ENCODE data around the gene PPM1H.
A peak's percentile ranks its signal among the peaks of the same experiment; 100 is the strongest.

The PPM1H gene

DNA sequence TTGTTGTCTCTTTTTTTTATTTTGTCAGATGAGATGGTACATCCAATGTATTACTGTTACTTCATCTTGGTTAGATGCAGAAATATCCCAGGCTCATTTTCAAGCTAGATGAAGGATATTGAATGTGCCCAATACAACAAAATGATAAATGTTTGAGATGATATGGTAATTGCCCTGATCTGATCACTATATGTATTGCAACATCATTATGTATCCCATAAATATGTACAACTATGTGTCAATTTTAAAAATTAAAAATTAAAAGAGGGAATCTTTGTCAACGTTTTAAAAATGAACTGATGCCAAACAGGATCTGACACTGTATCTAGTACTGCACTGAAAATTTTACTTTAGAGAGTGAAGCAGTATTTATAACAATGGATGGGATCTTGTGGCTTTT, 78.5 kb downstream of the PPM1H start:
- no peak overlapping the region for H3K4me3 ChIP-seq (ENCODE audit: low read length)
- no peak for DNase-seq (ENCODE audit: low read depth, low spot score)

DNA sequence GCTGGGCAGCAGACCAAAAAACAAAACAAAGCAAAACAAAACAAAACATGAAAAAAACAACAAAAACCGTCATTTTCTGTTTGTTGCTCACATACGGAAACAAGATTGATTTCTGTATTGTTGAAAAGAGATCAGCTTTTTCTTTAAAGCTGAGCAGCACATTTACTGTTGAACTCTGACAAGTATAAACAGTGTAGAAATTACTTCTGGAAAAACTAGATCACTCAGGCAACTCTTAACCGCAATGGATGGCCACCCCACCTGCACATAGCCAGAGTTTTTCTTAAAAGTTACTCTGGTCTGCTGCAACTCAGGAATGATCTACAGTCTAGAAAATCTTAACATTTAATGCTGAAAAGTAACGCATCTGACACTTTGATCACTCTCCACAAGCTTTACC, 80.9 kb downstream of the PPM1H start:
- DNase-seq (ENCODE audit: low read depth, low spot score), result no peak
- no peak overlapping the region for H3K4me3 ChIP-seq (ENCODE audit: low read length)

DNA sequence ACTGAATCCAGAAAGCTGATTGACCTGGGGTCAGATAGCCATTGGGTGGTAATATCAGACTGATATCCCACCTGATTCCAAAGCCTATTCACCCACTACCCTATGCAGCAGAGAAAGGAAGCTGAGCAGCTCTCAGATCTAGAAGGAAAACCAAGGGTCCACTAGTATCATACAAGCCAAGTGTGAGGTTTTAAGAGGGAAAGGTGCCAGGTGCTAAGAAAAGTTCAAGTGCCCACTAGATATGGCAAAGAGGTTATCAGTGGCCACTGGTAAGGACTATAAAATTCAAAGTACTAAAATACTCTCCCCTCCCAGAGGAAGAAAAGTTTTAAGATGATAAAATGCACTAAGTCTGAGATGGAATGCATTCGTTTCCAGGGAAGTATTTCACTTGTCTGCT, 85.6 kb downstream of the PPM1H start:
- no peak overlapping the region for H3K4me3 ChIP-seq (ENCODE audit: low read length)
- DNase-seq (ENCODE audit: low read depth, low spot score), result no peak

DNA sequence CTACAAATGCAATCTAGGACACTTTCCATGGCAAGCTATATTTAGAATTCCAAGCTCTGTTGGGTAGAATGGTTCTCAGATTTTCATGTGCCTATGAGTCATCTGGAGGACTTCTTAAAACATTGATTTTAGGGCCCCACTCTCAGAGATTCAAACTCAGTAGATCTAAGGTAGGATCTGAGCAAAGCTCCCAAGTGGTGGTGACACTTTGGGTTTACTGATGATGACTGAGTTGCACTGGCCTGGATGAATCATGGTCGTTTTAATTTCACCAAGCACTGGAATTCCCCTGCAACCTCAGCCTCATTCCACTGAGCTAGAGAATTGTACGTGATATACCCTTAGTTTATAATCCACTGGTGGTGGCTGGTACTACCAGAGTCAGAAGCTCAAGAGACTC, 86.5 kb downstream of the PPM1H start:
- H3K4me3 ChIP-seq (ENCODE audit: low read length), result no peak overlapping the region
- no peak for DNase-seq (ENCODE audit: low read depth, low spot score)

DNA sequence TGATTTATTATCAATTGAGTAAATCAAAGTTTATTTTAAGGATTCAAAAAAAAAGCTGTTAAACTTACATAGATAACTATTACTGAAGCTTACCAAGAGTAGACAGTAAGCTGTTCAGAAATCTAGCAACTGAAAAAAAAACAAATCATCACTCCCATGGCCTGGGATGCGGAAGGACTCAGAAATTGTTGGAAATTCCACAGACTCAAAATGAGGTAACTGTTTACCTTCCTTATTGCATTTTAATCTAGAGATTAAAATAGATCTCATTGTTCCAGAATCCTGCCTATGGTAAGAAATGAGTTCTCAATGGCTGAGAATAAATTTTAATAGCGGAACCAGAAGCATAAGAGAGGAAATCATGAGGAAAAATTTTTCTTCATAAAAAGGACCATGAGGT, 87.2 kb downstream of the PPM1H start:
- no peak for DNase-seq (ENCODE audit: low read depth, low spot score)

DNA sequence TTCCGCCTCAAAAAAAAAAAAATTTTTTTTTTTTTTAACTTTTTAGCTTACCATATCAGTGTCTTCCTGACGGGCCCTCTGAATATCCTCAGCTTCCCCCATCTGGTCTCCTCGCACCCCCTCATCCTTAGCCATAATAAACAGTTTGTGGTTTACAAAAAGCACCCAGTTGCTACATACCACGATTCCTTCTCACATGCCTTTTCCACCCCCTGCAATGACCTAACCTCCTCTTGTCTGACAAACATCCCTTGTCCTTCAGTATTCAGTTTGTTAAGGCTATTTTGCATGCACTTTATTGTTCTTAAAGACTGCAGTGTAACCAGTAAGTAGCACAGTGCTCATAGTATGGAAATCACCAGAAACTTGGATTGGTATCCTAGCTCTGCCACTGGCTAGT, 88.5 kb downstream of the PPM1H start:
- DNase-seq (ENCODE audit: low read depth, low spot score), result no peak
- H3K4me3 ChIP-seq (ENCODE audit: low read length), result no peak overlapping the region

More for the DNA sequence above, 87.2 kb downstream of the PPM1H start:
- no peak overlapping the region for H3K4me3 ChIP-seq (ENCODE audit: low read length)

DNA sequence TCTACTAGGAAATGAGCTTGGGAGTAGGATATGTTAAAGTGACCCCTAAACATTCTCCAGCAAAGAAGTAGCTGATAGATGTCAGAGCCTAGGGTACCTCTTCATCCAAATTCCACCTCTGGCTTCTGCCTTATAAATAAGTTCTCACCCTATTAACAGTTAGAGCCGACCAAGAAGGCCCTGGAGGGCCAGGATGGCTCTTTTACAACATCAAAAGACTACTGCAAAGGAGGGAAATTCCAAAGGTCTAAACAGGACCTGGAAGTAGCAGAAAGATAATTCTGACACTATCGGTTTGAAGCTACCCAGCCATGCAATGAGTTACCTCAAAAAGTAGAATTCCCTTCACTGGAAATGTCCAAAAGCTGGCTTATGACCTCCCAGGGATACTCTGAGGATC, 90.0 kb downstream of the PPM1H start:
- H3K4me3 ChIP-seq (ENCODE audit: low read length), result no peak overlapping the region

DNA sequence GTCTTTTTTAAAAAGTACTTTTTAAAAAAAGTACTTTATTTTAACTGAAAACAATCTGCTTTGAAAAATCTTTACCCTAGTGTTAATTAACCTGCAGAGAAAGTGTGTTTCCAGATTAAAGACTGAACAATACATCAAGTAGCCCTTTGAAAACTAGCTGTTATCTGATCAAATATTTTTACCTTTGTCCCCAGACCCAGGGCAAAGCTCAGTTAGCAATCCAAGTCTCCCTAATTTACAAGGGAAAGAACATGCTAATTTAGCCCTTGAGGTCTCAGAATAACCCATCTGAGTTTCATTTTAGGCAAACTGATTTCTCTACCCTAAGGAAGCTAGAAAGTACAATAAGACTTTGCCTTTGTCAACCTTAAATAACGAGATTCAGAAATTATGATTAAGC, 91.2 kb downstream of the PPM1H start:
- no peak for DNase-seq (ENCODE audit: low read depth, low spot score)
- no peak overlapping the region for H3K4me3 ChIP-seq (ENCODE audit: low read length)

More for the DNA sequence above, 90.0 kb downstream of the PPM1H start:
- no peak for DNase-seq (ENCODE audit: low read depth, low spot score)

DNA sequence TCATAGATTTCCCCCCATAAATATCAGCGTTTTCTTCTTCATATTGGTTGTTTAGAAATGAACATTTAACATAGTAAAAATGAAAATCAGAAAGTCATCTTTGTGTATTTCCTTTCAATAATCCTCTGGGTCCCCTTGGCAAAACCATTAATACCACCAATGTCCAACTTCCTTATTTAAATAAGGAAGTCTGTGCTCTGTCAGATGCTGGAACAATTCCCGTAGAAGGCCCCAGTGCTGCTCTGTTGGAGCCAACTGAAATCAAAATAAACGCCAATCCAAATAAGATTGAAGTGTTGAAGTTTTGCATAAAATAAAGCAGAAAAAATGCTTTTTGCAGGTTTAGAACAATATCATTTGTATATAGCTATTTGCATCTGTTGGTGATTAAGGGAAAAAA, 93.1 kb downstream of the PPM1H start:
- H3K4me3 ChIP-seq (ENCODE audit: low read length), result no peak overlapping the region
- no peak for DNase-seq (ENCODE audit: low read depth, low spot score)

DNA sequence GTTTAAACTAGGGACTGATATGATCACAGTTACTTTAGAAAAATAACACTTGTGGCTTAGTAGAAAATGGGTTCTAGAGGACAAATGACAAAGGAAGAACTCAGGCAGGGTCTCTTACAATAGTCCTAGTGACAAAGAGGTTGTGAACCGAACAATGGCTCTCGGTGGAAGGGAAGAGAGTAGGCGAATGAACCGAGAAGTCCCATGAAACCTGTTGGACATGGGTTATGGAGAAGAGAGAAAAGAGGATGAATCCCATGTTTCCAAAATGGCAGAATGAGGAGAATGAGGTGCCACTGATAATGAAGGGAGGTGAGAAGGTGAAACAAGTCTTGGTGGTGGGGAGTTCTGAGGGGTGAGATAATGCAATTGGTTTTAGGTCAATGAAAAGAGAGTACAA, 94.1 kb downstream of the PPM1H start:
- no peak for DNase-seq (ENCODE audit: low read depth, low spot score)
- H3K4me3 ChIP-seq (ENCODE audit: low read length), result no peak overlapping the region

DNA sequence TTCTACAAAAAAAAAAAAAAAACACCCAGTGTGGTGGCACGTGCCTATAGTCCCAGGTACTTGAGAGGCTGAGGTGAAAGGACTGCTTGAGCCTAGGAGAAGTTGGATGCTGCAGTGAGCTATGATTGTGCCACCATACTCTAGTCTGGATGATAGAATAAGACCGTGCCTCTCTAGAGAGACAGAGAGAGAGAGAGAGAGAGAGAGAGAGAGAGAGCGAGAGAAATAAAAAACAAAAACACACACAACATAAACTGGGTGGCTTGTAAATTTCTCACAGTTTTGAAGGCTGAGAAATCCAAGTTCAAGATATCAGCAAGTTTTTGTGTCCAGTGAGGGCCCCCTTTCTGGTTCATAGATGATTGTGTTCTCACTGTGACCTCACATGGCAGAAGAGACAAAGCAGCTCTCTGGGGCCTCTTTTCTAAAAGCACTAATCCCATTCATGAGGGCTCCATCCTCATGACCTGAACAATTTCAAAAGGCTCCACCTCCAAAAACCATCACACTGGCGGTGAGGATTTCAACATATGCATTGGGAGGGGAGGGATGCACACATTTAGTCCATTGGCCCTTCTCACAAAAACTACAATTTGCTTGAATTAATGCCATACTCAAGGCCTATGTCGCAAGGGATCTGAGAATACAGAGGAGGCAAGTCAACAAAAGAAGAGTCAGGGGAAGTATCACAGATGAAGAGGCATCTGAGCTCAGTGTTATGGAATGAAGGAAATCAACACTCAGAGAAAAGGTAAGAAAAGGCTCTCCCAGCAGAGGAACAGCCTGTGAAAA, 94.9 kb downstream of the PPM1H start:
- no peak overlapping the region for H3K4me3 ChIP-seq (ENCODE audit: low read length)
- no peak for DNase-seq (ENCODE audit: low read depth, low spot score)

DNA sequence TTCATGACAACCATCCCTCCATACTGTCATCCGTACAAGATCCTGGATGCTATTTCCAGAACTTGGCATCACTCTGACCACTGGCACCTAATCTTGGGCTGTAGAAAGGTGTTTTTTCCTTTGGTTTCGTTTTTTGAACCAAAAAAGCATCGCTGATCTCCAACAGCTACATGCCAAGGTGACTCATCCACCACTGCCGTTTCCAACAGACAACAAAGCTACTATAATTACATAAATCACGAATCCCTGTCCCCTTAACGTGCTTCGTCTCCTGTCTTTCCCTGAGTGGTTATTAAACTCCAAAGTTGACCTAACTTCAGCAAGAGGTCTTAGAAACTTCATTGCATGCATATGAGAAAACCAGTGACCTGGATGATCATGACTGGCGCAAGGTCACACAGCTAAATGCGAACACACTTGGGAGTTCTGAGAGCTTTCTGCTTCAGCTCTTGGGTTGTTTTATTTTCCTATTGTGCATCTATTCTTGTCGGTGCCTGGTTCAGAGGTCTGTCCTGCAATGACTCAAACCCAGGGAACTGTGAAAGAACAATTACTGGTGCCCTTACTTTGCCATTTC, 99.9 kb downstream of the PPM1H start:
- no peak for DNase-seq (ENCODE audit: low read depth, low spot score)
- no peak overlapping the region for H3K4me3 ChIP-seq (ENCODE audit: low read length)

DNA sequence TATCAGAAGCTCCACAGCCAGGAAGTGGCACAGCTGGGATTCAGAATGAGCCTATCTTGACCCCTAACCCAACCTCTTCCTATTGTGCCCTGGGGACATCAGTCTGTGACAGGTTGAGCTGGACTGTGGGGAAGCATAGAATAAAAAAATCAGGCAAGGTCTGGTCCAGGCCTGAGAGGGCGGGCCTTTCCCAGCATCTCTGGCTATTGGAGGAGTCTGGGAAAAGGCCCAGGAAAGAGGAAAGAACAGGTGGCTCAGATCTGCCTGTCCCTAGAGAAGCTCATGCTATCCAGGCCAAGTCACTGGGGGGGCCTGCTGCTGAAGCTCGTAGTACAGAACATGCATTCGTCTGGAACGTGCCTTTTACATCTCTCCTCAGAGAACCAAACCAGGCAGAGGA, 100.5 kb downstream of the PPM1H start:
- no peak for DNase-seq (ENCODE audit: low read depth, low spot score)
- H3K4me3 ChIP-seq (ENCODE audit: low read length), result no peak overlapping the region

DNA sequence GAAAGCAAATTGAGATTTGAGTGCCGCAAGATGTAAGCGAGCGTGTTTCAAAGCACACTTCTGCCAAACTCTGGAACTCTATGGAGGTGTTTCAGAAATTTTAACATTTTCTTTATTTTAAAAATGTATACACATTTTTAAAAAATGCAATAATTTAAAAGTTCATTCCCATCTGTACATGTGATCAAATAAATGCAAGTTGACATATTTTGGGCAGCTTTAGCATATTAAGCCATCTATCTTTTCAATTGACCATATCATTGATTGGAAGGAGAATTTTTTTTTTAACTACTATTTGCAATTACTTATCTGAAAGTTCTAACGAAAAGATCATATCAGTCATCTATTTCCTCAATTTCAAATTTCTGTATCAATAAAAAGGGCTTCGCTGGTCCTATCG, 101.3 kb downstream of the PPM1H start:
- DNase-seq (ENCODE audit: low read depth, low spot score), result no peak
- H3K4me3 ChIP-seq (ENCODE audit: low read length), result no peak overlapping the region

DNA sequence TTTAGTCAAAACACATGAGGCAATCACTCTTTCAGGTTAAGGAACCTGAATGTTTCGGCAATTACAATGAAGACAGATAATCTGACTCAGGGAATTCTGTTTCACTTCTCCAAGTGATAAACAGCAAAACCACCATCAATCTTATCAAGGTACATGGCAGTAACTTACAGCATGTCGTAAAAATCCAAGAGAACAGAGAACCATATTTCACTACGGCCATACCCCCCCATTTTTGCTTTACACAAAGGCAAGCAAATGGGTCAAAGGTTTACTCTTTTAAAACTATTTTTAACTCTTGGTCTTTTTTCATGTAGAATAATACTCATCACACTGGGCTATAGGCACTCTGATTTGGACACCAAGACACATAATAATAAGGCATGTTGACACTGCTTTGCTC, 102.4 kb downstream of the PPM1H start:
- DNase-seq (ENCODE audit: low read depth, low spot score), result no peak
- no peak overlapping the region for H3K4me3 ChIP-seq (ENCODE audit: low read length)

DNA sequence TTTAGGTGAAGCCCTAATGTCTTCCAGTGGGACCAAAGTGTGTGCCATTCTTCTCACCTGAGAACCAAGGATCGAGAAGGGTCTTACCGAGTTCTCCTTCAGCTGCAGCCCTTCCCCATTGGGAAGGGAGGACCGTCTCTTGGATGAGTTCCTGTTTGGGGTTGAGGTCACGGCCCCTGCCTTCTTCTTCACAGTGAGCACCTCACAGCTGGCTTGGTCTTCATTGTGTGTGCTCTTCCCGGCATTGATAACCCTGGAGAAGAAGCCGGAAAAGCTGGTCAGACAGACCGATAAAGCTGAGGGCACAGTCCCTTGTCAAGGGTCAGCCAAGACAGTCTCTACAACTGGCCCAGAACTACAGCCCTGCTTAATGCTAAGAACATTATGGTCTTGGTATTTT, 102.9 kb downstream of the PPM1H start:
- no peak overlapping the region for H3K4me3 ChIP-seq (ENCODE audit: low read length)

DNA sequence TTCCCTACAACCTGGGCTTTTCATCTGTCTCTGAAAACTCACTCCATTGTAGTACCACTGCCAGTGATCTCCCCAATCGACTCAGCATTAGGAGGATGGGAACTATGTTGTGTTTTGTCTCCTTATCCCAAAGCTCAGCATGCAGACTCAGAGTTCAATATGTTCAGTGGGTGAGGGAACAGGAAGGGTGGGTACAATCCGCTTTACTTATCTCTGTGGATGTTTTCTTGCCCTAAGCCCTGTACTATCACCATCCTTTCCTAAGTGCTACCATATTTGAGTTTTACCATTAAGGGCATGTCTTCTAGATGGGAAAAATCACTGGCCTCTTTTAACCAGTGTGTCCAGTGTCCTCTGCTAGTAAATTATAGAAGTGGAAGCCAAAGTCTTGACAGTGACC, 107.1 kb downstream of the PPM1H start:
- no peak overlapping the region for H3K4me3 ChIP-seq (ENCODE audit: low read length)
- no peak for DNase-seq (ENCODE audit: low read depth, low spot score)

More for the DNA sequence above, 102.9 kb downstream of the PPM1H start:
- no peak for DNase-seq (ENCODE audit: low read depth, low spot score)

DNA sequence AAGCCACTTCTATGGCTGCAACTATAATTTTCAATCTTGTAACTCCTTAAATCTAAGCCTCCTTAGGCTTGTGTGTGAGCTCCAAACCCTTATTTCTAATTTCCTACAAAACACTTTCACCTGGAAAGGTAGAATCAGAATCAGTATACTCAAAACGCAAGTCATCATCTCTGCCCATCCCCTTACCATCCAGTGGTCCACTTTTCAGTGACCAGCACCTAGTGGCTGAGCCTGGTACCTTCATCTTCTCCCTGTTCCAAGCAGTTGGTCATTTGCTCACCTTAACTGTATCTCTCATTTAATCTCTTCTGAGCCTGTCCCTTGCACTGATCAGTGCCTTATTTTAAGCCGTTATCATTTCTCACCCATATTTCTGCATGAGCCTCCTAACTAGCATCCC, 107.9 kb downstream of the PPM1H start:
- no peak for DNase-seq (ENCODE audit: low read depth, low spot score)
- H3K4me3 ChIP-seq (ENCODE audit: low read length), result no peak overlapping the region

DNA sequence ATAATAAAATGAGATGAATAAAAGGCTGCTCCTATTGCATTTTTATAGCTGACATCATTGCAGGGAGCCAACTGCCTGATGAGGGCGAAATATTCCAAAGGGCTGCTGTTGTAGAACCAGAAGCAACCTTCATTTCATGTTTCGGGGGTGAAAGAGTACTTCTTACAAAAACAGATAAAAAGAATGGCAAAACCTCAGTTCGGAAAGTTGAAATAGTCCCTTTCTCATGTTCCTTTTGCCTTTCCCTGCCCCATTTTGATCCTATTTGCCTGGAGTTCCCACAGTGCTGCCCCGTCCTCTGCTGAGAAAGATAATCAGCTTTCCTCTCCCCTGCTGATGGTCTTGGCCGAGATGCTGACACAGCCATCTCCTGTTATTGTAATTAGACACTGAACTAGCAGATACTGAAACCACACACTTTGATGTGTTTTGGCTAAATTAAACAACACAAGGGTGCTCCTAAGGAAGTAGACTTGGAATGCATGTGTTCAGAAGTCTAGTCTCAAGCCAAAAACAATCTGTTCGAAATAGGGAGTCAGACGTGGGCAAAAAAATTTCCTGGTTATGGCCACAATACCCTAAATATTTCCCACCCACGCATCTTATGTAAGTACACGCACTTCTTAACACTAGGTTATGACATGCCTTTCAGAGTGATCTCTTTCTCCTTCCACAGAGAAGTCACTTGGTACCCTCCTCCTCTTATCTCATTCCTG, 117.2 kb downstream of the PPM1H start:
- peak; percentile 44 for DNase-seq (ENCODE audit: low read depth, low spot score)
- no peak overlapping the region for H3K4me3 ChIP-seq (ENCODE audit: low read length)

DNA sequence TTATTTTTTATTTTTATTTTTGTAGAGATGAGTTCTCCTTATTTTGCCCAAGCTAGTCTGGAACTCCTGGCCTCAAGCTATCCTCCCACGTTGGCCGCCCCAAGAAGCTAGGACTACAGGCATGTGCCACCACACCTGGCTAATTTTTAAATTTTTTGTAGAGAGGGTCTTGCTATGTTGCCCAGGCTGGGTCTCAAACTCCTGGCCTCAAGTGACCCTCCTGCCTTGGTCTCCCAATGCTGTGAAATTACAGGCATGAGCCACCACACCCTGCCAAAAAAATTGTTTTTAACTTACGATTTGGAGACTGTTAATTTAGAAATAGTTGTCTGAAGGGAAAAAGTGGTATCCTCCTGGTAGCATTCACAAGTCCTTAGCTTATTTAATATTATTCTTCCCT, 120.7 kb downstream of the PPM1H start:
- DNase-seq (ENCODE audit: low read depth, low spot score), result no peak

More for the DNA sequence above, 120.7 kb downstream of the PPM1H start:
- H3K4me3 ChIP-seq (ENCODE audit: low read length), result no peak overlapping the region

Data from Jurkat, Clone E6-1 (cell line).